GM23248 (cell line): Measurements from ENCODE around the gene DTX3L. TPM values are rescaled to one million over a fixed set of nuclear protein-coding genes. Genes with fewer than 3 reads are reported as not detected.
"Not testable (repeated sequence)": the region's sequence is repeated elsewhere in the genome, so short reads cannot be mapped to it uniquely, and the experiment has no call there.

Source experiments
- DNase-seq: peaks from one replicate; pipeline ENCODE4 v3.0.0-alpha.2; 2015
- H2AFZ ChIP-seq: fragments of 200-600 bp; sonication (generic); 2 replicates; pipeline ENCODE4 v1.6.1; 2016; ENCODE audit warnings: antibody characterized with exemption
- H3F3A ChIP-seq: fragments of 200-600 bp; sonication (generic); 2 replicates; pipeline ENCODE4 v1.6.1; 2016; ENCODE audit warnings: mild to moderate bottlenecking, antibody characterized with exemption, mixed run types; ENCODE audit not compliant: insufficient read depth
- H3K27ac ChIP-seq: fragments of 200-600 bp; sonication (generic); 2 replicates; pipeline ENCODE4 v1.5.1; 2016; ENCODE audit warnings: mild to moderate bottlenecking
- H3K27me3 ChIP-seq: fragments of 200-600 bp; sonication (generic); replicated peaks from 2 replicates; pipeline ENCODE4 v1.6.1; 2016; ENCODE audit warnings: mild to moderate bottlenecking; ENCODE audit not compliant: insufficient read depth
- H3K36me3 ChIP-seq: fragments of 200-600 bp; sonication (generic); 2 replicates; pipeline ENCODE4 v1.6.1; 2016; ENCODE audit warnings: low read depth, mild to moderate bottlenecking
- H3K4me1 ChIP-seq: fragments of 200-600 bp; sonication (generic); 2 replicates; pipeline ENCODE4 v1.6.1; 2016; ENCODE audit warnings: mild to moderate bottlenecking; ENCODE audit not compliant: insufficient read depth
- H3K4me2 ChIP-seq: fragments of 200-600 bp; sonication (generic); one replicate; pipeline ENCODE4 v1.6.1; 2016; ENCODE audit warnings: mild to moderate bottlenecking; ENCODE audit not compliant: unreplicated experiment
- H3K4me3 ChIP-seq: fragments of 200-600 bp; sonication (generic); 2 replicates; pipeline ENCODE4 v1.5.1; 2016; ENCODE audit warnings: mild to moderate bottlenecking
- H3K79me2 ChIP-seq: fragments of 200-600 bp; sonication (generic); 2 replicates; pipeline ENCODE4 v1.6.1; 2016; ENCODE audit warnings: mild to moderate bottlenecking; ENCODE audit not compliant: insufficient read depth
- H3K9ac ChIP-seq: fragments of 200-600 bp; sonication (generic); 2 replicates; pipeline ENCODE4 v1.6.1; 2016; ENCODE audit warnings: mild to moderate bottlenecking
- H3K9me2 ChIP-seq: fragments of 200-600 bp; sonication (generic); 2 replicates; pipeline ENCODE4 v1.6.1; 2016; ENCODE audit warnings: mixed run types, mild to moderate bottlenecking, moderate library complexity; ENCODE audit not compliant: insufficient read depth
- H3K9me3 ChIP-seq: fragments of 200-600 bp; sonication (generic); one replicate; pipeline ENCODE4 v1.6.1; 2017; ENCODE audit warnings: low read depth
- H4K20me1 ChIP-seq: fragments of 200-600 bp; sonication (generic); 2 replicates; pipeline ENCODE4 v1.6.0; 2016; ENCODE audit not compliant: insufficient read depth
- EZH2 ChIP-seq: fragments of 200-600 bp; sonication (generic); IDR thresholded peaks from 2 replicates; pipeline ENCODE4 v1.6.1; 2018; ENCODE audit warnings: antibody characterized with exemption, mild to moderate bottlenecking; ENCODE audit not compliant: insufficient read depth, poor library complexity, severe bottlenecking
- EZH2phosphoT487 ChIP-seq: fragments of 200-600 bp; sonication (generic); IDR thresholded peaks from 2 replicates; pipeline ENCODE4 v1.6.1; 2018; ENCODE audit warnings: antibody characterized with exemption, moderate library complexity, mild to moderate bottlenecking, low read depth; ENCODE audit not compliant: insufficient read depth
- WGBS, 2 experiments: methylation state at CpG; one replicate each; pipeline ENCODE4 v1.1.6; 2015 to 2017; ENCODE audit warnings: low lambda C conversion rate in 2 of 2, low coverage in 1 of 2; ENCODE audit errors: missing lambda C conversion rate in 2 of 2; 5-methylcytosine and 5-hydroxymethylcytosine counted together
- in situ Hi-C: fragments of 300-500 bp; cut with MboI; formaldehyde crosslinking; loops from 2 replicates; pipeline ENCODE4 v1.15.0; 2020
- polyA plus RNA-seq: library from polyadenylated mRNA; unstranded; fragments of >200 nt; fragmentation: Nextera tagmentation; extraction: Ambion mirVana; gene quantifications from 2 replicates; pipeline ENCODE4 v1.2.1, GENCODE V29; 2016
- total RNA-seq: library from RNA; depleted of rRNA; stranded (reverse); fragments of >200 nt; shearing (Covaris generic); gene quantifications from 2 replicates; pipeline ENCODE4 v1.2.3, GENCODE V29; 2014

Gene DTX3L
- total and polyA plus RNA-seq, 2 experiments from 2014 or later: 9.4 to 10.1 TPM

DNA sequence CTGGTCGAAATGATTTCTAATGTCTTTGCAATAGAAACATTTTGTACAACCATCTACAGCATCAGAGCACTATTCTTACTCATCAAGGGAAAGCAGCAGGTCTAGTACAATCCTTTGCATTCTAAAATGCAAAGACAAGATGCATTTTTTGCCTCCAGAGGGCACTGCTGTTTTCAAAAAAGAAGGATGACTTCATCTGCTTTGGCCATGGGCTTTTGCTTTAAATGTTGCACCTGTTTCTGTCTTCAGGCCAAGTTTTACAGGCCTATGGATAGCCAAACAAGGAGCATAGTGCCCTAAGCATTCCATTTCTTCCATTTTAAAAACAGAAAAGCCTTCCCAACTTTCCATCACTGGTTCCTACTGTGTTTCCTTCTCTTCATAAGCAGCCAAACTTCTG, 3.5 kb upstream of the DTX3L start:
- in situ Hi-C loops: no loop called here
- peaks cover 16% of the 10 kb centered on the region for H3K4me1 ChIP-seq
- no peak overlapping the region for H3K4me2 ChIP-seq
- H3F3A ChIP-seq: no peaks in the 10 kb centered on the region
- no peak overlapping the region for H3K4me3 ChIP-seq
- H2AFZ ChIP-seq: no peak overlapping the region
- peaks cover 9% of the 10 kb centered on the region for H3K79me2 ChIP-seq
- TF ChIP-seq EZH2: no peak
- no peak for TF ChIP-seq EZH2phosphoT487
- H3K9ac ChIP-seq: no peak overlapping the region
- H3K9me3 ChIP-seq: no peaks in the 10 kb centered on the region
- WGBS, 2 experiments: 71 to 96% methylated on average over 1 of the region's 1 CpG
- no peaks in the 10 kb centered on the region for H4K20me1 ChIP-seq
- no peak overlapping the region for H3K27ac ChIP-seq
- H3K27me3 ChIP-seq: no peaks in the 10 kb centered on the region
- DNase-seq: peak; percentile 77
- no peaks in the 10 kb centered on the region for H3K36me3 ChIP-seq
- no peaks in the 10 kb centered on the region for H3K9me2 ChIP-seq

DNA sequence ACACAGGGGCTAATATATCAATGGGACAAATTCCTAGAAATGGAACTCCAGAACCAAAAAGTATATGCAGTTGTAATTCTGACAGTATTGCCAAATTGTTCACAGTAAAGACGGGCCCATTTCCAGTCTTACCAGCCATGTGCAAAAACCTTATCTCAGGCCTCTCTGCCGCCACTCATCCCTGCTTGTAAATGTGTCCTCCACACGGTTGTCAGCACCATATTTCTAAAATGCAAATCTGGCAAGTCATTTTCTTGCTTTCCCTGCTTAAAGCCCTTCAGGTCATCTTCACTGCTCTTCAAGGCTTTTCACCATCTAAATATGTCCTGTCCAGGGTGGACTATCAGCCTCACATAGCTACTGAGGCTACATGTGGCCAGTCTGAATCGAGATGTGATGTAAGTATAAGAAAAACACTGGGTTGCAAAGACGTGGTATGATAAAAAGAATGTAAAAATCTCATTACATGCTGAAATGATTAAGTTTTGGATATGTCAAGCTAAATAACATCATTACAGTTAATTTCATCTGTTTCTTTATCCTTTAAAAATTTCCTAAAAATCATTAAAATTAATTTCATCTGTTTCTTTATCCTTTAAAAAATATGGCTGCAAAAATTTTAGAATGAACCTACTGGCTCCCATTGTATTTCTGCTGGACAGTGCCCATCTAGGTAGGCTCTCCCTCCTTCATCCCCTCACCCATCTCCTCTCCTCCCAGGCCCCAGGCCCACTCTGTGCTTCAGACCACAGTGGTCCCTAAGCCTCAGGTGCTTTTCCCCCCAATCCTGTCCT, 1.0 kb upstream of the DTX3L start:
- peak overlapping the region; percentile 93 for H3K9ac ChIP-seq
- H3K9me2 ChIP-seq: no peaks in the 10 kb centered on the region
- peaks cover 9% of the 10 kb centered on the region; the same call in 1 of the 2 replicates for H3K36me3 ChIP-seq
- no peaks in the 10 kb centered on the region for H3F3A ChIP-seq
- TF ChIP-seq EZH2phosphoT487 (no peak), EZH2 (no peak)
- H3K27ac ChIP-seq: peak overlapping the region; percentile 72
- peak overlapping the region; percentile 91 for H3K4me3 ChIP-seq
- 20 to 24% methylated on average over 5 of the region's 5 CpGs for WGBS, 2 experiments
- no peaks in the 10 kb centered on the region for H4K20me1 ChIP-seq
- in situ Hi-C loops: no loop called here
- no peaks in the 10 kb centered on the region for H3K9me3 ChIP-seq
- peak overlapping the region; percentile 84 for H3K4me2 ChIP-seq
- H3K79me2 ChIP-seq: peaks cover 9% of the 10 kb centered on the region
- H2AFZ ChIP-seq: peak overlapping the region; percentile 93
- peaks cover 16% of the 10 kb centered on the region for H3K4me1 ChIP-seq
- no peaks in the 10 kb centered on the region for H3K27me3 ChIP-seq
- DNase-seq: peak; percentile 22

DNA sequence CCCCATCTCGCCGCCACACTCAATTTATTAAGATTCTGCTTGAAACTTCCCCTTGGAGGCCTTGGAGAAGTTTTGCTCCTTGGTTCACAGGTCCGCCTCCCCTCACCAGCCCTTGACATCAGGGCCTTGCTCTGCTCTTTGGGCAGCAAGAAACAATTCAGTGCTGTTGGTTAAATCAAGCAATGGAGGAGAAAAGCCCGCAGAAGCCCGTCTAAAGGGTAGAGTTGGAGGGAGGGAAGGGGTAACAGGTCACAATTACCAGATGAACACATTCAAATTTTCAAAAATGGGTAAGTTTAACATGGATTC, 467 bp upstream of the DTX3L start:
- H3K9ac ChIP-seq: peak overlapping the region; percentile 93
- WGBS, 2 experiments: 7% methylated on average over 5 of the region's 5 CpGs
- peaks cover 9% of the 10 kb centered on the region for H3K79me2 ChIP-seq
- no peaks in the 10 kb centered on the region for H3K9me2 ChIP-seq
- peak overlapping the region; percentile 72 for H3K27ac ChIP-seq
- in situ Hi-C loops: no loop called here
- H3K27me3 ChIP-seq: no peaks in the 10 kb centered on the region
- peak overlapping the region; percentile 91 for H3K4me3 ChIP-seq
- peaks cover 16% of the 10 kb centered on the region for H3K4me1 ChIP-seq
- no peaks in the 10 kb centered on the region for H4K20me1 ChIP-seq
- no peak for TF ChIP-seq EZH2phosphoT487
- peak overlapping the region; percentile 93 for H2AFZ ChIP-seq
- peak; percentile 43 for DNase-seq
- H3K9me3 ChIP-seq: no peaks in the 10 kb centered on the region
- peaks cover 10% of the 10 kb centered on the region; the same call in 1 of the 2 replicates for H3K36me3 ChIP-seq
- no peaks in the 10 kb centered on the region for H3F3A ChIP-seq
- H3K4me2 ChIP-seq: peak overlapping the region; percentile 84

DNA sequence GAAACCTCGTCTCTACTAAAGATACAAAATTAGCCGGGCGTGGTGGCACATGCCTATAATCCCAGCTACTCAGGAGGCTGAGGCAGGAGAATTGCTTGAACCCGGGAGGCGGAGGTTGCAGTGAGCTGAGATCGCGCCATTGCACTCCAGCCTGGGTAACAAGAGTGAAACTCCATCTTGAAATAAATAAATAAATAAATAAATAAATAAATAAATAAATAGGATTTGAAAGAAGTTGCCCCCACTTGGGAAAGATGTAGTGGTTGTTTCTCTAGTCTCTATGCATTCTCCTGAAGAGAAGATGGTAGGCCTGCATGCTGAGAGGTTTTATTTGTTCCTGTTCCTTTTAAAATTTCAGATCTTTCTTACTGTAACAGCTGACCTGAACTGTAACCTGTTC, 4.0 kb downstream of the DTX3L start:
- H3K79me2 ChIP-seq, DNase-seq, H3K4me2 ChIP-seq, in situ Hi-C loops, H3K4me3 ChIP-seq, H3K9me2 ChIP-seq, H2AFZ ChIP-seq, H3K27ac ChIP-seq, H3K9me3 ChIP-seq, H4K20me1 ChIP-seq, H3K27me3 ChIP-seq, H3F3A ChIP-seq, H3K9ac ChIP-seq: not testable (repeated sequence)
- peaks cover 20% of the 10 kb centered on the region for H3K4me1 ChIP-seq
- WGBS, 2 experiments: 98 to 100% methylated on average over 7 of the region's 7 CpGs
- peaks cover 17% of the 10 kb centered on the region for H3K36me3 ChIP-seq

DNA sequence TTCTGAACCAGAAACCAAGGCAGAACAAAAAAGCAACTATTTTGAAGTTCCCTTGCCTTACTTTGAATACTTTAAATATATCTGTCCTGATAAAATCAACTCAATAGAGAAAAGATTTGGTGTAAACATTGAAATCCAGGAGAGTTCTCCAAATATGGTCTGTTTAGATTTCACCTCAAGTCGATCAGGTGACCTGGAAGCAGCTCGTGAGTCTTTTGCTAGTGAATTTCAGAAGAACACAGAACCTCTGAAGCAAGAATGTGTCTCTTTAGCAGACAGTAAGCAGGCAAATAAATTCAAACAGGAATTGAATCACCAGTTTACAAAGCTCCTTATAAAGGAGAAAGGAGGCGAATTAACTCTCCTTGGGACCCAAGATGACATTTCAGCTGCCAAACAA, 4.6 kb downstream of the DTX3L start:
- no peak for DNase-seq
- no peak for TF ChIP-seq EZH2phosphoT487
- TF ChIP-seq EZH2: no peak
- Histone ChIP-seq H3K79me2 (peaks cover 9% of the 10 kb centered on the region), H3K9ac (no peak overlapping the region), H3K27ac (no peak overlapping the region), H3K27me3 (no peaks in the 10 kb centered on the region), H3K4me2 (no peak overlapping the region), H3F3A (0 out of 2 replicates have a peak, but pooled peaks cover 8% of the 10 kb centered on the region), H3K36me3 (peaks cover 17% of the 10 kb centered on the region), H3K9me2 (no peaks in the 10 kb centered on the region), H2AFZ (no peak overlapping the region), H3K4me1 (peaks cover 16% of the 10 kb centered on the region), H3K9me3 (no peaks in the 10 kb centered on the region), H3K4me3 (no peak overlapping the region), H4K20me1 (no peaks in the 10 kb centered on the region)
- in situ Hi-C loops: no loop called here
- 88 to 91% methylated on average over 3 of the region's 3 CpGs for WGBS, 2 experiments
